Erythroblast (primary cell): ENCODE results near the gene PDE4D.

ENCODE experiments used
- GATA1 ChIP-seq: IDR thresholded peaks from 2 replicates; pipeline ENCODE4 v1.6.1; 2011; ENCODE audit warnings: low read depth, mild to moderate bottlenecking, control low read depth, low read length, moderate library complexity
- POLR2A ChIP-seq: IDR thresholded peaks from 2 replicates; pipeline ENCODE4 v1.6.1; 2011; ENCODE audit warnings: mild to moderate bottlenecking, low read length

DNA sequence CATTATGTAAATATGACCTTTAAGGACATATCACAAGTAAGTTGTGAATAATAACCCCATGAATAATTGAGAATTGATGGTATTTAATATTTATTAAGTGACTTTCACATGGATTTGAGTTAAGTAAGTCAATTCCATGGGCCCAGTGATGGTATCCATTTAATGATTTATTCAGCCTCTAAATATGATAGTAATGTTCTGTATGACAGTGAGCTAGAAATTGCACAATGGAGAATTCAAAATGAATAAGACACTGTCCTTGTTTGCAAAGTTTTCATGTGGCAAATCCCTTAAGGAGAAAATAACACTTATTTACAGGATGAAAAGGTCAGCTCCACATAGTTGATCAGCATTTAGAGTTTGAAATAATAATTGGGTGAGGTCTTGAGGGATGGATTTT lies 160.7 kb downstream of the PDE4D start:
- TF ChIP-seq POLR2A = no peak
- TF ChIP-seq GATA1 = no peak
